ENCODE results near the gene NAA80. TPM values are rescaled to one million over a fixed set of nuclear protein-coding genes. Genes with fewer than 3 reads are reported as not detected.
A peak's percentile ranks its signal among the peaks of the same experiment; 100 is the strongest.

Gene NAA80
- total and polyA plus RNA-seq, 2 of the 8 experiments (the other 6 are each of a cell fraction or from before 2014, with no cell fraction given) = 11.3 to 16.7 TPM

DNA sequence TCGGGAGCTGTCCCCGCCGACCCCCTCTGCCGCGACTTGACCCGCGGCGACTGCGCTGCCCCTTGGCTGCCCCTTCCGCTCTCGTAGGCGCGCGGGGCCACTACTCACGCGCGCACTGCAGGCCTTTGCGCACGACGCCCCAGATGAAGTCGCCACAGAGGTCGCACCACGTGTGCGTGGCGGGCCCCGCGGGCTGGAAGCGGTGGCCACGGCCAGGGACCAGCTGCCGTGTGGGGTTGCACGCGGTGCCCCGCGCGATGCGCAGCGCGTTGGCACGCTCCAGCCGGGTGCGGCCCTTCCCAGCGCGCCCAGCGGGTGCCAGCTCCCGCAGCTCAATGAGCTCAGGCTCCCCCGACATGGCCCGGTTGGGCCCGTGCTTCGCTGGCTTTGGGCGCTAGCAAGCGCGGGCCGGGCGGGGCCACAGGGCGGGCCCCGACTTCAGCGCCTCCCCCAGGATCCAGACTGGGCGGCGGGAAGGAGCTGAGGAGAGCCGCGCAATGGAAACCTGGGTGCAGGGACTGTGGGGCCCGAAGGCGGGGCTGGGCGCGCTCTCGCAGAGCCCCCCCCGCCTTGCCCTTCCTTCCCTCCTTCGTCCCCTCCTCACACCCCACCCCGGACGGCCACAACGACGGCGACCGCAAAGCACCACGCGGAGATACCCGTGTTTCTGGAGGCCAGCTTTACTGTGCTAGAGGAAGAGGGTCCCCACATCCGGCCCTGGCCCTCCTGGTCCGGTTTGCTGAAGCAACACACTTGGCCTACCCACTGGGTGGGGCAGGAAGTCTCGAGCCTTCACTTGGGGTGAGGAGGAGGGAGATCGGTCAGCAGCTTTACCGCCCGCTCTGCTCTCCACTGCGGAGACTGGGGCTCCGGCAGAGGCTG lies 41.5 kb upstream of the NAA80 start, which contains the start of gene RASSF1:
TSS of gene RASSF1 (minus strand) at position 389 of the 882 bp plus-strand sequence. CDS start at position 358, 31 bp downstream.
- peak within 1 kb of the TSS; percentile 6 for H3K4ac ChIP-seq (replicated peaks; ENCODE audit: insufficient read length, low read depth, low read length)
- H3K56ac ChIP-seq (replicated peaks; ENCODE audit: insufficient read length, low read depth, low read length) = no peak within 1 kb of the TSS
- H3K79me2 ChIP-seq (ENCODE audit: control insufficient read depth in 1 of 2, insufficient read depth in 2 of 2, low read length in 2 of 2) = peaks cover 0 to 11% of the 10 kb centered on the region in 2 experiments; a peak in 2 of 4 replicates
- no peaks in the 10 kb centered on the region for H3K9me3 ChIP-seq (ENCODE audit: insufficient read depth in 2 of 2, low read depth in 1 of 2, low read length in 1 of 2)
- peaks cover 1% of the 10 kb centered on the region; the same call in 1 of the 2 replicates for H3K79me1 ChIP-seq (ENCODE audit: low read depth, low read length)
- H3K14ac ChIP-seq (ENCODE audit: insufficient read length) = no peak within 1 kb of the TSS
- H4K91ac ChIP-seq (replicated peaks; ENCODE audit: insufficient read length, low read length) = peak within 1 kb of the TSS; percentile 34
- peak within 1 kb of the TSS; percentile 81; the same call in 1 of the 2 replicates for H2AFZ ChIP-seq (ENCODE audit: low read length)
- peaks cover 0 to 10% of the 10 kb centered on the region in 2 experiments for H4K20me1 ChIP-seq (replicated peaks in 1 of 2; ENCODE audit: control insufficient read depth in 1 of 2, insufficient read depth in 2 of 2, low read length in 2 of 2)
- H3K27ac ChIP-seq (ENCODE audit: low read depth, low read length) = no peak within 1 kb of the TSS
- no peaks in the 10 kb centered on the region for H3K36me3 ChIP-seq (ENCODE audit: control insufficient read depth in 2 of 4, insufficient read depth in 4 of 4, low read length in 3 of 4)
- H2BK15ac ChIP-seq (ENCODE audit: low read length) = peak within 1 kb of the TSS; percentile 98
- H4K8ac ChIP-seq (ENCODE audit: extremely low read depth, insufficient read depth, low read length) = peak within 1 kb of the TSS; percentile 83
- H4K5ac ChIP-seq (ENCODE audit: insufficient read length, low read depth, low read length) = no peak within 1 kb of the TSS
- peak within 1 kb of the TSS; percentile 68; the same call in 1 of the 2 replicates for H2BK12ac ChIP-seq (ENCODE audit: low read depth, low read length)
- H2BK5ac ChIP-seq (ENCODE audit: low read depth, low read length) = peak within 1 kb of the TSS; percentile 30; the same call in 1 of the 2 replicates
- H2BK20ac ChIP-seq (ENCODE audit: low read length) = no peak within 1 kb of the TSS
- DNase-seq (ENCODE audit: low read depth in 1 of 2, low spot score in 2 of 2) = peak in 1 of 2 experiments; percentile 66
- peak within 1 kb of the TSS; percentile 65 to 87 for H3K4me2 ChIP-seq (ENCODE audit: insufficient read depth in 1 of 2, low read depth in 2 of 2, low read length in 2 of 2)
- 9% methylated on average over 75 of the region's 85 CpGs; no CpG with 5 or more reads in 1 of the 2 experiments for WGBS, 2 experiments (ENCODE audit: extremely low coverage in 1 of 2, insufficient coverage in 1 of 2, insufficient read length in 1 of 2, insufficient replicate concordance in 2 of 2, low coverage in 1 of 2, low lambda C conversion rate in 2 of 2, missing lambda C conversion rate in 1 of 2)
- H3K4me1 ChIP-seq (replicated peaks in 1 of 4; ENCODE audit: control insufficient read depth in 3 of 4, insufficient read depth in 4 of 4, low read length in 3 of 4) = peaks cover 0 to 19% (median 14%) of the 10 kb centered on the region in 4 experiments; a peak in 5 of 7 replicates
- no peak within 1 kb of the TSS; a peak in 1 of 7 replicates for H3K9ac ChIP-seq (replicated peaks in 1 of 4; ENCODE audit: extremely low read depth in 1 of 4, low read depth in 3 of 4, low read length in 3 of 4)
- H3K18ac ChIP-seq (ENCODE audit: extremely low read depth, low read length) = peak within 1 kb of the TSS; percentile 75
- peak within 1 kb of the TSS; percentile 33 to 63 (median 46) for H3K4me3 ChIP-seq (ENCODE audit: extremely low read depth in 1 of 4, insufficient read depth in 2 of 4, low read depth in 3 of 4, low read length in 4 of 4)
- no peak for FAIRE-seq
- H3K23me2 ChIP-seq (ENCODE audit: low read depth, low read length) = peaks cover 22% of the 10 kb centered on the region
- H2BK120ac ChIP-seq (replicated peaks; ENCODE audit: low read depth, low read length) = no peak within 1 kb of the TSS
- peaks cover 23 to 66% (median 52%) of the 10 kb centered on the region in 4 experiments for H3K27me3 ChIP-seq (replicated peaks in 1 of 4; ENCODE audit: control insufficient read depth in 3 of 4, extremely low read depth in 1 of 4, insufficient read depth in 3 of 4, low read length in 3 of 4)
- CTCF ChIA-PET (ENCODE audit: partially characterized antibody) = interaction anchor here (0.7 to 10.0 kb wide), 8 partner anchors 9 to 273 kb away, joined by 3 to 84 read pairs (median 3); no protein-coding TSS in a partner anchor
- H2AK5ac ChIP-seq (ENCODE audit: low read depth, low read length) = no peak within 1 kb of the TSS
- POLR2A ChIA-PET (ENCODE audit: partially characterized antibody) = interaction anchor here (0.5 to 3.3 kb wide), 9 partner anchors 9 to 78 kb away, joined by 3 to 17 read pairs (median 3); partner anchors contain the start of genes CYB561D2, HYAL2, NPRL2 and TUSC2
- no peak within 1 kb of the TSS for H3K23ac ChIP-seq (ENCODE audit: insufficient read length)
- no peak for TF ChIP-seq JUN (IDR thresholded peaks at IDR 0.05; ENCODE audit: low read depth, low read length)
- peak; percentile 35; the same call in 1 of the 2 replicates for TF ChIP-seq PHF8 (conservative IDR thresholded peaks at IDR 0.05; ENCODE audit: low read depth, low read length)
- TF ChIP-seq SRF (IDR thresholded peaks at IDR 0.05; ENCODE audit: low read depth, low read length) = no peak
- TF ChIP-seq, protein P1, sequence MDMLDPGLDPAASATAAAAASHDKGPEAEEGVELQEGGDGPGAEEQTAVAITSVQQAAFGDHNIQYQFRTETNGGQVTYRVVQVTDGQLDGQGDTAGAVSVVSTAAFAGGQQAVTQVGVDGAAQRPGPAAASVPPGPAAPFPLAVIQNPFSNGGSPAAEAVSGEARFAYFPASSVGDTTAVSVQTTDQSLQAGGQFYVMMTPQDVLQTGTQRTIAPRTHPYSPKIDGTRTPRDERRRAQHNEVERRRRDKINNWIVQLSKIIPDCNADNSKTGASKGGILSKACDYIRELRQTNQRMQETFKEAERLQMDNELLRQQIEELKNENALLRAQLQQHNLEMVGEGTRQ (IDR thresholded peaks at IDR 0.05; ENCODE audit: low read length) = no peak
- TF ChIP-seq SP4 (IDR thresholded peaks at IDR 0.05; ENCODE audit: low read length) = 0 out of 2 replicates have a peak, but pooled peaks have one; percentile 38
- no peak for TF ChIP-seq KDM5A (IDR thresholded peaks at IDR 0.05; ENCODE audit: low read length)
- TF ChIP-seq KDM4A (IDR thresholded peaks at IDR 0.05; ENCODE audit: low read depth, low read length, severe bottlenecking) = peak; percentile 94
- TF ChIP-seq CEBPB (IDR thresholded peaks at IDR 0.05; ENCODE audit: low read depth, low read length) = no peak
- peak; percentile 44 for TF ChIP-seq RNF2 (IDR thresholded peaks at IDR 0.05; ENCODE audit: borderline replicate concordance, low read depth, low read length, missing control alignments, poor library complexity, severe bottlenecking)

All from H1 (cell line).